GM18873 (cell line): ENCODE measurements around the gene LCE1C.

ENCODE experiments used
- ATAC-seq: cut with Tn5 transposase; IDR thresholded peaks from one replicate; pipeline ENCODE4 v1.9.1; 2021; ENCODE audit warnings: mild to moderate bottlenecking, moderate library complexity, moderate number of reproducible peaks; ENCODE audit not compliant: unreplicated experiment, low FRiP score

Gene LCE1C

DNA sequence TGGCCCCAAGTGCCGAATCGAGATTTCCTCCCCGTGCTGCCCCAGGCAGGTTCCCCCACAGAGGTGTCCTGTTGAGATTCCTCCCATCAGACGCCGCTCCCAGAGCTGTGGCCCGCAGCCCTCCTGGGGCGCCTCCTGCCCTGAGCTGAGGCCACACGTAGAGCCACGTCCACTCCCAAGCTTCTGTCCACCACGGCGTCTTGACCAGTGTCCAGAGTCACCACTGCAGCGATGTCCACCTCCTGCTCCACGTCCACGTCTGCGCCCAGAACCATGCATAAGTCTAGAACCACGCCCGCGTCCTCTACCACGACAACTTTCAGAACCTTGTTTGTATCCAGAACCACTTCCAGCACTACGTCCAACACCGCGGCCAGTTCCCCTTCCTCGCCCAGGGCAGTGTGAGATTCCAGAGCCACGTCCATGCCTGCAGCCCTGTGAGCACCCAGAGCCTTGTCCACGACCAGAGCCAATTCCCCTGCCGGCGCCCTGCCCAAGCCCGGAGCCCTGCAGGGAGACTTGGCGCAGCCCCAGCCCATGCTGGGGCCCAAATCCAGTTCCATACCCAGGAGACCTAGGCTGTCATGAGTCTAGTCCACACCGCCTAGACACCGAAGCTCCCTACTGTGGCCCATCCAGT is 45.8 kb downstream of the LCE1C start:
- no peak for ATAC-seq

DNA sequence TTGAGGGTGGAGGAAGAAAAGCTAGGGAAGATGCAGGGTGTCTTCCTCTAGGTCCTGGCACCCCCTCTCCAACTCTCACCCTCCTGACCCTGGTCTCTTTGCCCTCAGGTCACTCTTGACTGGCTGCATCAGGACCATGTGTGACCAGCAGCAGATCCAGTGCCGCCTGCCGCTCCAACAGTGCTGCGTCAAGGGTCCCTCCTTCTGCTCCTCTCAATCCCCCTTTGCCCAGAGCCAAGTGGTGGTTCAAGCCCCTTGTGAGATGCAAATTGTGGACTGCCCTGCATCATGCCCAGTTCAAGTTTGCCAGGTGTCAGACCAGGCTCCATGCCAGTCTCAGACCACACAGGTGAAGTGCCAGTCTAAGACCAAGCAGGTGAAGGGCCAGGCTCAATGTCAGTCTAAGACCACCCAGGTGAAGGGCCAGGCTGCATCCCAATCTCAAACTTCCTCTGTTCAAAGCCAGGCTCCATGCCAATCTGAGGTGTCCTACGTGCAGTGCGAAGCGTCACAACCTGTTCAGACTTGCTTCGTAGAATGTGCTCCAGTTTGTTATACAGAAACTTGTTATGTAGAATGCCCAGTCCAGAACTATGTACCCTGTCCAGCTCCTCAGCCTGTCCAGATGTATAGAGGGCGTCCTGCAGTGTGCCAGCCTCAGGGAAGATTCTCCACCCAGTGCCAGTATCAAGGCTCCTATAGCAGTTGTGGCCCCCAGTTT is 46.8 kb downstream of the LCE1C start:
- no peak for ATAC-seq

DNA sequence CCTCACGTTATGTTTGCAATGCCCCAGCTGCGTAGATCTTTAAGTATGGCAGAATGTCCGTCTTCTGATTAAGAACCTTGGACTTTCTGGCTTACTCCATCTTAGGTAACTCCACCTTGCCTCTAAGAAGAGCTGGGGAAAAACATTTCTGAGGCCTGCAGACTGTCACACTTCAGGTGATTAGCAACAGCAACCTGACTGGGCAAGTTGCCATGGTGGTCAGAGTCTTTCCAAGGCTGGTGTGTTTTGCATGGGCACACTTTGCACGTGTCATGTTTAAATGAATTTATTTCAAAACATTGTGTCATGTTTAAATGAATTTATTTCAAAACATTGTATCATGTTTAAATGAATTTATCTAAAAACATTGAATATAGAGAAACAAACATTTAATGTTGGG is 47.8 kb downstream of the LCE1C start:
- no peak for ATAC-seq

DNA sequence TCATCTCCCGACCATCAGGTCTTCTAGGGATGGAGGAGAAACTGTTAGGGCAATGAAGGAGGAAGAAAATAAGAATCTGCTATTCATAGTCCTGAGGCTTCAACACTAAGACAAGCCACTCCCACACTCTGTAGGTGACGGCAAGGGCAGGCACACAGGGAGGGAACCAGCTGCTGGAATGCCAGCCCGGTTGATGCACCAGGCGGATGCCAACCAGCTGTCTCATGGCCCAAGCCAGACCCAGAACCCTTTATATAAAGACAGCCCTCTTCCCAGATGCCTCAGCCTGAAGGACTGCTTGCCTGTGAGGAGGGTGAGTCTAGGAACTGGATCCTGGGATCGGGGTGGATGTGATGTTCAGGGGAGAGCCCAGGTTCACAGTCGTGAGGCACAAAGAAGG is 48.7 kb downstream of the LCE1C start, which contains the start of gene KPRP:
TSS of gene KPRP (plus strand) at position 279 of the 400 bp plus-strand sequence. CDS start 1,564 bp downstream, outside the sequence.
- no peak for ATAC-seq

DNA sequence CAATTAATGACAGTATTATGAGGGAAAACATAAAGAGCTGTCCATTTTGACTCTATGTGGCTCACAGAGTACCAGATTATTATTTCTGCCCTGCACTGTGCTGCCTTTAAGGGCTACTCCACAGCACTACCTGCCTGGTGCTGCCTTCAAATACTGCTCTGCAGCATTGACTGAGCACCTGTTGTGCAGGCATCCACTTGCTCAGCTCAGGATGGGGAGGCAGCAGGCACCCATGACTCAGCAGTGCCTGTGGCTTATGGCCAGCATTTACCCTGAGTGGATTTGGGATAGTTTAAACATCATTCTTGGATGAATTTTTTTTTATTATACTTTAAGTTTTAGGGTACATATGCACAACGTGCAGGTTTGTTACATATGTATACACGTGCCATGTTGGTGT is 49.6 kb downstream of the LCE1C start:
- ATAC-seq, result no peak
